Smooth muscle cell of the brain vasculature (primary cell): ENCODE measurements around the gene LRP8.

Source experiments
- DNase-seq: peaks from one replicate; pipeline ENCODE4 v3.0.0-alpha.2; 2012; ENCODE audit warnings: low read depth, low spot score

The LRP8 gene

GRCh38 chr1:53359934-53360276 is 32.0 kb upstream of the LRP8 start:
- no peak for DNase-seq

DNA sequence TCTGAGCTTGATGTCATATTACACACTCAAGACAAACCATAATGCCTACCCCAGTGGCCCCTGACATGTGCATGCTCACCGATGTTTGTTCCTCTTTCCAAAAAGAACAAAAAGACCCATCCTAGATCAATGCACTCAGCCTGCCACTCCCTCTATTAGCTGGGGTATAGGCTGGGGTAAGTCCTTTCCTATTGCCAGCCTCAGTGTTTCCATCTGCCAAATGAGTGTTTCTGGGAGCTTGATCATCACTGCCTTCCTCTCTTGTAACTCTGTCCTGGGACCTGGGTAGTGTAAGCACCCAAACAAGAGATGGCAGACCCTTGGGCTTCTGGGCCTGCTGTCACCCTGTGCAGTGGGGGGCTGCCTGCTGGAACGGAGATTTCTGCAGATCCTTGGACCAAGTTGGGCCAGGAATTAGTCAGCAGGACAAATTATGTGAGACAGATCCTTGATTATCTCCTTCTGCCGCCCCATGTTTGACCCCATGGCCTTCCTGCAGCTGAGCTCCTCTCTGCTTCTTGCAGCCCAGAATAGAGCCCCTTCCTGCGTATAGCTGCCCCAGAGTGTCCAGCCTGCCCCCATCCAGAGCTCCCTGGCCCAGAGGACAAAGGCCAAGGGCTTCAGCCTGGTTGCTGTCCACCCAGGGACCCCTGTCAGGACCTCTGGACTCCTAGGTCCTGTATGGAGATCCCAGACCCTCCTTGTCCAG is 31.5 kb upstream of the LRP8 start:
- DNase-seq: no peak

- no peak for DNase-seq
Observed at GRCh38 chr1:53356637-53357036, 28.8 kb upstream of the LRP8 start.

DNA sequence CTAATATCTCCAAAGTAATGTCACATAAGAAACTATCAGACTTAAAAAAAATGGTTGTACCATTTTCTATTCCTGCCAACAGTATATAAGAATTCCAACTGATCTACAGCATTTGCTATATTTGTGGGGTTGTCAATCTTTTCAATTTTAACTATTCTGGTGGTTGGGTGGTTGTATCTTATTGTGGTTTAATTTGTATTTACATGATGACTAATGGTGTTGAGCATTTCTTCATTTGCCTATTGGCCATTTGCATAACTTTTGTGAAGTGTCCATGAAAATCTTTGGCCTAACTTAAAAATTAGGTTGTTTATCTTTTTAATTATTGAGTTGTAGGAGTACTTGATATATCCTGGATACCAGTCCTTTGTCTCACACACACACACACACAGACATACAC is 26.2 kb upstream of the LRP8 start:
- DNase-seq: no peak

- no peak for DNase-seq
Observed at GRCh38 chr1:53352561-53352960, 24.7 kb upstream of the LRP8 start.

GRCh38 chr1:53350853-53351767 is 23.2 kb upstream of the LRP8 start:
- no peak for DNase-seq

GRCh38 chr1:53349968-53350852 is 22.3 kb upstream of the LRP8 start:
- no peak for DNase-seq

DNA sequence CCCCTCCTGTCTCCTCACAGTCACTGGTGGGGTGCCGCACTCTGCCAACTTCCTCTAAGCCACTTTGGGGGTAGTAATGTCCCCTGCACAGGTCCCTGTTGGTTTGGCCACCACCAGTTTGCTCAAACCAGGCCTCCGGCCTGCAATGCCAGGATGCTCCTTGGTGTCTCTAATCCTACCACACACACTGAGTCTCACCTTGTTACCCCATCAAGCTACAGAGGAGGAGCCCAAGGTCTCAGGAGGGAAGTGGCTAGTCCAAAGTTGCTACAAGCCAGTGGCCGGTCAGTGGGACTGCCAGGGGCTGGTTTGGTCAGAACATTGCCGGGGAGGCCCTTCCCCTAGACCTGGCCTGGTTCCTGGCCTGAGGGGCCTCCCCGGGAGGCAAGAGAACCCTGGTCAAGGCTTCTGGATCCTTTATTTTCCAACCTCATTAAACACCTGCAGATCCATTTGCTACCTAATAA is 21.5 kb upstream of the LRP8 start:
- no peak for DNase-seq

DNA sequence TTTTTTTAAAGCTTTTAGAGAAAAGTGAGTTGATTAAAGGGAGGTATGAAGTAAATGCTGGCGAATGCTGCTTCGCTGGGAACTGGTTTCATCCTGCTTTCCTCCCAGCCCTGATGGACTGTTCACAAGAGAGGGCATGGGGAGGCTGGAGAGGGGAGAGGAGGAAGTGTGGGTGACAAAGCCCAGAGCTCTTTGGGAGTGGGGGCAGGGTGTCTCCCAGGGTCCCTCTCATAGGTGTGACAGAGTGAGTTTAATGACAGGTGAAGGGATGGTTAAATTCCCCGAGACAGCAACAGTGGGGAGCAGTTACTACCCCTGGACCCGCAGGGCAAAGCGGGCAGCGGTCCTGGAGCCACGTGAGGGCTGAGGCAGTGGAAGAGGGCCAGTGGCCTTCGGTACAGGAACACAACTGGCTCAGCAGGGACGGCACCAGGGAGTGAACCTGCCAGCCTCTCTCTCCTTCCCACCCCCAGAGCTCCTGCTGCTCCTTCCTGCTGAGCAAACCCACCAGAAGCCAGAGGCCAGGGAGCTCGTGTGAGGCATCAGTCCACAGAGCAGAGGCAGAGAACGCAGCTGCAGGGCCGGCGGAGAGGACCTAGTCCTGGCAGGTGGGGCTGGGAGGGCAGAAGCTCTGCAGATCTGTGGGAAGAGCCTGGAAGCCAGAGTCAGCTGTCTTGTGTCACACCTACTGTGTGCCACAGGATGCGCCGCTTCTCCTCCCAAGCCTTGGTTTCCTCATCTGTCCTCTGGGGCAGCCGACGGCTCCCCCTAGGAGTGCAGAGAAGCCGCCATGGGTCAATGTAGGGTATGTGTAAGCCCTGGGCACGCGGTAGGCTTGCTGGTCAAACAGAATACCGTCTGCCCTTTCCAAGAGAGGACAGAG is 20.9 kb upstream of the LRP8 start:
- DNase-seq: no peak

DNA sequence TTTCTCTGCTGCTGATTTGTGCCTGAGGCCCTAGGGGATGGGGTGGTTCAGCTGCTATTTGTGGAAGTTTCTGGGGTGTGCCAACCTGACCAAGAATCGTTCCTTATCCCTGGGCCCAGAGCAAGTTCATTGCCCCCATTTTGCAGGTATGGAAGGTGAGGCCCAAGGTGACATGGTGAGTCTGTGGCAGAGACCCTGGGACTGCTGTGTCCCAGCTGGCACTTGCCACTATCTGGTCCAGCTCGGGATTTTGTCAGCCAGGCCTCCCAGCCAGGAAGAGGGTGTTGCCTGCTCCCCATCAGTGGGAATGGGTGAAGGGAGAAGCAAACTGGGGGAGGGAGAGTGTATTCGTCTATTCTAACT is 18.9 kb upstream of the LRP8 start:
- DNase-seq: no peak

- no peak for DNase-seq
Observed at GRCh38 chr1:53345996-53346813, 18.3 kb upstream of the LRP8 start.

DNA sequence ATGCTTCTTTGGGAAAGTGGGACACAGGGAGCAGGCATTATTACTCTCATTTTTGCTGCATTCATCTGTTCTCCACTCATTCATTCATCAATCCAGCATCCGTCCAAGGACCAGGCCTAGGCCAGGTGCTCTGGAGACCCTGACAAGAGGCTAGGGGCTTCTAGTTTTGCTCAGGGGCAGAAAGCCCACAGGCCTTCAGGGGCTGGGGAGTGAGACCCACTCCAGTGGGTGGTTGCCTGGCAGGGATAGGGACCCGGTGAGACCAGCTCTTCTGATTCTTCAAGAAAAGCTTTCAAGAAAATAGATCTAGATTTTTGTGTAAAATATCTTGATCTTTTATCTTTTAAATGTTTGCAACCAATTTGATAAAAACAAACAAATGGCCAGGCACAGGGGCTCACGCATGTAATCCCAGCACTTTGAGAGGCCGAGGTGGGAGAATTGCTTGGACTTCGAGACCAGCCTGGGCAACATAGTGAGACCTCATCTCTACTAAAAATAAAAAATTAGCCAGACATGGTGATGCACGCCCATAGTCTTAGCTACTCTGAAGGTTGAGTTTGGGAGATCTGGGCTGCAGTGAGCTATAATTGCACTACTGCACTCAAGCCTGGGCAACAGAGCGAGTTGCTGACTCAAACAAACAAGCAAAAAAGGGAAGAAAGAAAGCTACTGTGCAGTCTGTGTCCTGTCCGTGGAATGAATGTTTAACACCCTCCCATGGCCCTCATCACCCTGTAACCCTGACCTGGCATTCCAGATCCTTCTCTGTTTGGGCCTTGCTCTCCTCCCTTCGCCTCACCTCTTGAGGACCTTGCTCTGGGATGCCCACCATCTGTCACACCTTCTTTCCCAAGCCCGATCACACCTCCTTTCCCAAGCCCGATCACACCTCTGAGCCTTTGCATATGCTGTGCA is 17.3 kb upstream of the LRP8 start:
- DNase-seq: no peak

- no peak for DNase-seq
Observed at GRCh38 chr1:53343831-53344668, 16.2 kb upstream of the LRP8 start.

- DNase-seq: no peak
Observed at GRCh38 chr1:53342735-53343470, 15.0 kb upstream of the LRP8 start.

DNA sequence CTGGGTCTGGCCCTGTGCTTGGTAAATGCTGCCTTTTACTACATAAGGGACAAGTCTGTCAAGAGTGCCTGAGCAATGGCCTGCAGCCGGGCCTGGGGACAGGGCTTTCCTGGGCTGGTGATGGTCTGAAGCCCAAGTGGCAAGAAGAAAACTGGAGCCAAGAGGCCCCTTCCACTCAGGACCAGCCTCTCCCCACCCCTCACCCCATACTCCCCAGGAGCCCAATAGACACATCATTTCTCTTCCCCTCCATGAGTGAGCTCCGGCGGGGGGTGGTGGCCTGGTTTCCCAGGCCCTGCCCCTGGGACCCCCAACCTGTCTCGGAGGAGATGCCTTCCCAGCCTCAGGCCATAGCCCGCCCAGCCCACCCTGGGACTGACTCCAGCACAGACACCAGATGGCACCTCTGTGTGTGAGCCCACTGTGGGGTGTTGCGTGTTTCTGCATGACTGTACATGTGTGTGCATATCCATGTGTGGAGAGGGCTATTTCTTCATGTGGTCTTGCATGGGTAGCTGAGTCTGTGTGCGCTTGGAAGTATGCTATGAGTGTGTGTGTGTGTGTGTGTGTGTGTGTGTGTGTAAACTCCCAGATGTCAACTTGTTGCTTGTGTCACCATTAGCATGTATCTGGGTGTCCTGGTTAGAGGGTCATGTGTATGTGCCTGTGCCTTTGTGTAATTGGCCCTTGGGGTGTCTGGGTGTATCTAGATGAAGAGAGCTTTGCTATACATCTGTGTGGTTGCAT is 14.3 kb upstream of the LRP8 start:
- no peak for DNase-seq

DNA sequence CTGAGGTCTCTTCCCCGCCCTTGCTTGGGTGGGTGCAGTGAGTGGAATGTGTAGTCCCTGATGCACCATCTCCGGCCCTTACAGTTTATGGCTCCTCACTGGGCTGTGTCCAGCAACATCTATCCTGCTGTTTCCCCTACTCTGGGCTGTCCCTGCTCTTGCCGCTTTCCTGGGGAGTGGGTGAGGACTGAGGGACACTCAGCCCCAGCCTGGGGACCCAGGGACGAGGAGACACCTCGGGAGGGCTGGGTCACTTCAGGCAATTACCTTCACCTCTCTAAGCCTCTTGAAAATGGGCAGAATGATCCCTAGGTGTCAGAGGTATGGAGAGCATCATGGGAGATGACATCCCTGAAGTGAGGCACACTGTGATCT is 13.6 kb upstream of the LRP8 start:
- no peak for DNase-seq
